HK-2 (cell line): ENCODE results near the gene PLA2G4A.
A peak's percentile ranks its signal among the peaks of the same experiment; 100 is the strongest.

Experiments used
- DNase-seq: peaks from one replicate; pipeline ENCODE4 v3.0.0-alpha.2; 2018; ENCODE audit not compliant: unreplicated experiment

PLA2G4A gene

DNA sequence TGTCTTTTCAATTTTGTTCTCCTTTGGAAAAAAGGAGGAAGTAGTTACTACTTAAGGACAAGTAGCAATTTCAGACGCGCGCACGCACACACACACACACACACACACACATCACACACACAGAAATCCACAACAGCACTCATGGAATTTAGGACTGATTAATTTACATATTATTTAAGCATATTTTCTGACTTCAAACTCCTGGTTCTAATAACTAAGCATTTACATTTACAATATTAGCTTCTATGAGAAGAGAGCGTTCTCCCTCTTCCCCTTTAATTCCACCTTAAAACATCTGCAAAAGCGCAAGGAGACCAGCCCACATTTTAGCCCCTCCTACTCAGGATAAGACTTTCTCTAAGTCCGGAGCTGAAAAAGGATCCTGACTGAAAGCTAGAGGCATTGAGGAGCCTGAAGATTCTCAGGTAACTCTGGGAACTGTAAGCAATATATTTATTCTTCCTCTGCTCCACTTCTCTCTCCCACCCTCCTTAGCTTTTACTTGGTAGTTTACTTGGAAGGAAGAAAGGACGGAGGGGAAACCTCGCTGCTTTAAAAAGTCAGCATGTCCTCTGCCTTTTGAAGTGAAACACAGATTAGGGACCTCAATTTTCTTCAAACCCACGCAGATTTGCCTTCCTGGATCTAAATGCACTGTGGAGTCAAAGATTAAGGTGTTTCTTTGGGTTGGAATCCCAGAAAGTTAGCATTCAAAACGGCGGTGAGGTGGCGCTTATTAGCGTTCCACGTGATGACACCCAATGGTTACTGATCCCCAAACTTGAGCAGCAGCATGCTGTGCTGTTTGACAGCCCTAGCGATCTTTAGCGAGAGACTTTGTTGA lies at the start of gene PLA2G4A:
Gene PLA2G4A, plus strand, starts transcription at position 339 of the 844 bp plus-strand sequence. CDS start 25,406 bp downstream, outside the sequence.
- DNase-seq: peak; percentile 12

- DNase-seq: no peak
Measured at GRCh38 chr1:186780076-186780475, 48.7 kb upstream of the PLA2G4A start.

DNA sequence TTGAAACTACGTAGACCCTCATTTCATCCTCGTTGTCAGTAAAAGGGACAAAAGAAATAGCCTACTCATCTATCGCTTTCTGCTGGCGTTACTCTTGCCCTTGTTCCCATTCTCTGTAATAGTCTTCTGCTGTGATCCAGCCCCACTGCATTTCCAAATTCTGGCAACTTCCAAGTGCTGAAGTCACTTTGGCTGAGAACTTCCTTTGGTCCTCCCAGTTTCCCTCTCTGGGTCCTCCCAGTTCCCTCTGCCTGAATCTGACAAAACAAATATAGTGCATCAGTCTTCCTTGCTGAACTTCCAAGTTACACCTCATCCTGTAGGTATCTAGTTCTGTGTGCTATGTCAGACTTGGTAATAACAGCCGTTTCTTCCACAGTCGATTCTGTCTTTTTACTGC lies 47.0 kb upstream of the PLA2G4A start:
- no peak for DNase-seq

- DNase-seq: no peak
Measured at GRCh38 chr1:186782791-186783190, 46.0 kb upstream of the PLA2G4A start.

DNA sequence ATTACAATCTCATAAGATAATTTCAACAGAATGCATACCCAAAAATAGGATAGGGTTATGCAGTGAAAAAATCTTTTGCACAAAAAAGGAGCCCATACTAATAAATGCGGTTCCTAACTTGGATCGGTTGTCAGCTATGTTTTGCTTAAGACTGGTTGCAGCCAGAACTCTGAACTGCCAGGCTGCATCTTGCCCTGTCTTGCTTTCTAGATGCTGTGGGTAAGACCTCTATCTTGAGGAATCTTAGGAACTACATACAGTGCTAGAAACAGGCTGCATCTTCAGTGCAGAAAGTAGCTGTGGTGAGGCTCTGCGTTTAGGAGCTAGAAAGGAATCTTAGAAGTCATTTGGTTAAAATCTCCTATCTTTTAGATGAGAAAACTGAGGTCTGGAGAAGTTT lies 45.6 kb upstream of the PLA2G4A start:
- DNase-seq: no peak

DNA sequence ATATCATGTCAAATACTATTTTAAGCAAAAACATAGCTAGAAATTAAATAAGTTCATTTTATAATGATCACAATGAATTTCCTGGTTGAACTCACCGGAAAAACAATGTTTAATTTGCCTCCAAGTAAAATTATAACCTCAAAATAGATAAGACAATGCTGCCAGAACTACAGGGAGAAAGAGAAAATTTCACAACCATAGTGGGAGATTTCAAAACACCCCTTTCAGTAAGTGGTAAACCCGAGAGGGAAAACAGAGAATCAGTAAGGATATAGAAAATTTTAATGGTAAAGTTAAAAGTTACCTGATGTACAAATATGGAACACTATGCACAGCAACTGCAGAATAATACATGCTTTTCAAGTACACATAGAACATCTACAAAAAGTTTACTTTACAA lies 43.2 kb upstream of the PLA2G4A start:
- no peak for DNase-seq

DNA sequence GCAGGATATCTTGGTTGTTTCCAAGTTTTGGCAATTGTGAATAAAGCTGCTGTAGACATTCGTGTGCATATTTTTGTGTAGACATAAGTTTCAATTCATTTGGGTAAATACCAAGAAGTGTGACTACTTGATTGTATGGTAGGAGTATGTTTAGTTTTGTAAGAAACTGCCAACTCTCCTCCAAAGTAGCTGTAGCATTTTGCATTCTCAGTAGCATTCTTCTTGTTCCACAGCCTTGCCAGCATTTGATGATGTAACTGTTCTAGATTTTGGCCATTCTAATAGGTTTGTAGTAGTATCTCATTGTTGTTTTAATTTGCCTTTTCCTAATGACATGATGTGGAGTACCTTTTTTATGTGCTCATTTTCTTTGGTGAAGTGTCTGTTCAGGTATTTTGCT lies 38.6 kb upstream of the PLA2G4A start:
- no peak for DNase-seq

DNA sequence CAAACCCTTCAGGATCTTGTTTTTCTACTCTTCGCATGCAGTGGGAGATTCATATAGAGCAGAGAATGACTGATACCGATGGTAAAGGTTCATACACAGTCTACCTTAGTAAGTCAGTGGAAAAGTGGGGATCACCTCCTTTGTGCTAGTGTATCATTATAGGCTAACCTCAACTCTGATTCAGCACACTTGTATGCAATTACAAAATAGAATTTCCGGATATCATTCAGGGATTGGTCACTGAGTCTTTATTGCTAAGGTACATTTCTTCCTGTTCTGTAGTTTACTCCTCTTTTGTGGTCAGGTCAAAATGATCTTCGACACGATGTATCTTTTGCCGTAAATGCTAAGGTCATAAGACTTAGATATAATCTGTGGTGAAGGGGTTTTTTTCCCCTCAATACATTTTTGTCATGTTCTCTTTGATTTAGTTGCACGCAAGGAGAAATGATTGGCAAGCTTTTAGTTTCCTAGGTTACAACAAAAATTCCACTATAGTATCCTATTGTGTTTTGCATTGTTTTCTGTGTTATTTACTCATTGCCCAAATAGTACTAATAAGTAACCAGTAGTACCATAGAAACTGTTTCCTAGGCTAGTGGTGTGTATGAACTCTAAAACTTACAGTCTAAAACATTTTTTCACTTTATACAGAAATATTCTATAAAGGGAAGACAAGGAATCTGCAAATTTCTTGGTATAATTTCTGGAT lies 35.7 kb upstream of the PLA2G4A start:
- no peak for DNase-seq

GRCh38 chr1:186793582-186793927 lies 35.2 kb upstream of the PLA2G4A start:
- no peak for DNase-seq

DNA sequence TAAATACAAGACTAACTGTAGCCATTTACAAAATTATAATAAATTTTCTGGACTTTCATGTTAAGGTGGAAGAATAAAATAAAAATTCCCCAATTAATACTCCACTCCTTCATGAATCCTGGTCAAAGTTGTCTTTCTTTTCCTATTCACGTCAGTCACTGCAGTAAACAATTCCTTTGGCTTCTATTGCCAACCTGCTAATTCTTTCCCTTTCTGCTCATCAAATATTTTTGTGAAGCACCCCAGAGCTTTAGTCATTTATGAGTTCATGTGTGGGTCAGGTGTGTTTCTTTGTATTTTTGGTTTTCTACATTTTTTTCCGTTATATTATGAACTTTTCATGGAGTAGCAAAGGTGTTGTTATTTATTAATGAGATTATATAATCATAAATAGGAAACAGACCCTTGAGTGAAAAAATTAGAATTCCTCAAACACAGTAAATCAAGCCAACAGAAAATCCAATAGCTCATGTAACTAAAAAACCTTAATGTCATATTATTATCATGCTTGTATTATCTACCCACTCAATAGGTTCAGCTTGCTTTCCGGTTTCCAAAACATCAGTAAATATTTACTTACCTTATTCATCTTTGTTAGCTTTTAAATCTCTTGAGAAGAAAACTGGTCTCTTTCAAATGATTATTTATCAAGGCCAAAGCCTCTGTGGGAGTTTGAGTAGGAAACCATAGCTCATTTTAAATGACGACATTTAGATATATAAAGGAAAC lies 29.6 kb upstream of the PLA2G4A start:
- DNase-seq: no peak

- no peak for DNase-seq
Measured at GRCh38 chr1:186799689-186800054, 29.1 kb upstream of the PLA2G4A start.

DNA sequence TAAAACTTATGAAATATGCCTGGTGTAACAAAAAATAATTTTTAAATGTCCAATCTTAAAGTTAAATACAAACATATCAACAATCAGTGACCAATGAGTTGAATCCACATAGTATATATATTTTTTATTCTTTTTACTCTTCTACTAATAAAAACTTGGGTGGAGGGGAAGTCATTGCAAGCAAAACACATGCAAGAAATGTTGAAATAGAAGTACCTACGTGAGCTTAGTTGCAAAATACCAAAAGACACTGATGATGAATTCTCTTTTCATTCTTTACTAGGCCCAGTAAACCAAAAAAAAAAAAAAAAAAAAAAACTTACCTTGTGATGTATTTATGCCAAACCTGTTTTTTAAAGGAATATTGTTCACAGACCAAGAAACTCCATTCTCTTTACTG lies 26.4 kb upstream of the PLA2G4A start:
- DNase-seq: no peak

DNA sequence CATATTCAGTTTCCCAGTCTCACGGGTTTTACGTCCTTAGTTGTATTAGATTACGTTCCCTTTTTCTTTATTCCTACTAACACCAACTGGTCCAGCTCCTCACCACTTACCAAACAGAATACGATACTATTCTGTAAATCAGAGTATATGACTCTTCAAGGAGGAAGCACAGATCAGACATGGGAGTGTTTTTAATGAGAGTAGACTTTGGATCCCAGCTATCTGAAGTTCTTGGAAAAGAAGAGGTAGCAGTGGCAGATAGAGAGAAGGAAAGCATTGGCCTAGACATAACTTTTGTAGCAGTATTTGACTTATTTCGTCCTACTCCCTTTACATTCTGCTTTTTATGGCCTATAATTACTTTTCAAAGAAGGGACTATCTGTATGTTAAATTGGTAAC lies 24.1 kb upstream of the PLA2G4A start:
- no peak for DNase-seq

DNA sequence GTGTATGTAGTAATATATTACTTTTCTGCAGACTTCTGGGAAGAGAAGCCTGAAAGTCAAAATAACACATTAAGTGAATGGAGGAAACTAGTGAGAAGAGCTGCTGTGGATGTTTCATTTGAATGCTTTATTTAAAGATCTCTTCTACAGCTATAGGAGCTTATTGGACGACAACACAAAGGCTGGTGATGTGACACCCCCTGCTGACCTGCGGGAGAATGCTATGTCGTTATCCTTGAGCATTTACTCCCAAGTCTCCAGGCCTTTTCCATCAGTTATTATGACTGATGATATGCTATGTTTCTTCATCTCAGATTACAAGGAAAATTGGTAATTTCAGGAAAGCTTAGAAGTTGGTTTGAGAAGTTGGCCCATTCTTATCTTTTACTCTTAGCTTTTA lies 22.3 kb upstream of the PLA2G4A start:
- DNase-seq: no peak

DNA sequence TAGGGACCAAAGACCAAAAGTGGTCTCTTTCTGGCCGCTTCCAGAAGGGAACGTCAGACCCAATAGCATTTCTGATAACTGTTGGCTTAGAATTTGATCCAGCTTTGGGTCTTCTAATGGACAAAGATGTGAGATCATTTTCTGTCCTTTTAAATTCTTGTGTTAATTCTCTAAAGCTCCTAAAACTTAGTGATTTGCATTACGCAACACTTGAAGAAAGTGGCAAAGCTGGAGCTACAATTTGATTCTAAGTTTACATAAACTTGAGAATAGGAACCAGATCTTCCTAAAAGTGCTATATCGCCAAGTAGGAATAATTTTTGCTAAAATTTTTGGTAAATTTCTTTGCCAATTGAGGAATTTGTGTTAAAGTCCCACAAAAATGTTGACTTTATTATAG lies 21.6 kb upstream of the PLA2G4A start:
- no peak for DNase-seq

DNA sequence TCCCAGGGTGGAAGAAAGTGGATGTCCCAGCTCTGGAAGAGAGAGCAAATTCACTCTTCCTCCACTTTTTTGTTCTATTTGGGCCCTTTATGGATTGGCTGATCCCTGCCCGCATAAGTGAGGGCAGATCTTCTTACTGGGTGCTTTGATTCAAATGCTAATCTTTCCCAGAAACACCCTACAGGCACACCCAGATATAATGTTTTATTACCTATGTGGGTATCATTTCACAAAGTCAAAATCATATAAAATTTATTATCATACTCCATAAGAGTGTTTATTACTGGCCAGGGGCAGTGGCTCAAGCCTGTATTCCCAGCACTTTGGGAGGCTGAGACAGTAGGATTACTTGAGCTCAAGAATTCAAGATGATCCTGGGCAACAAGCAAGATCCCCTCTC lies 16.9 kb upstream of the PLA2G4A start:
- DNase-seq: no peak

DNA sequence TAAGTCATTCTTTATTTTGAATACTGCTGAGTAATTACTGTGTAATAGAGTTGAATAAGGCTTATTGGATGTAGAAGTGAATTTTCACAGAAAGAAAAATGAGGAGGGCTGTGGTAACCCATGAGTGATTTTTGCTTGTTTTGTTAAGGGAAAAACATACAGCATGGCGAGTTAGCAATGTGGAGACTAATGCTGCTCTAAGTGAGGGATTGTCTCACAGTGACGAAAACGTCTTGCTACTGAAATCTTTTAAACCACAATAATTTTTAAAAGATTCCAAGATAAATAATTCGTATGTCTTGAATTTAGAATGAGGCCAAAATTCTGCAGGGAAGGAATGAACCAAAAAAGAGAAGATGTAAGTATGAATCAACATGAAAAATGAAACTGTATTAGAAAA lies 16.2 kb upstream of the PLA2G4A start:
- DNase-seq: no peak

DNA sequence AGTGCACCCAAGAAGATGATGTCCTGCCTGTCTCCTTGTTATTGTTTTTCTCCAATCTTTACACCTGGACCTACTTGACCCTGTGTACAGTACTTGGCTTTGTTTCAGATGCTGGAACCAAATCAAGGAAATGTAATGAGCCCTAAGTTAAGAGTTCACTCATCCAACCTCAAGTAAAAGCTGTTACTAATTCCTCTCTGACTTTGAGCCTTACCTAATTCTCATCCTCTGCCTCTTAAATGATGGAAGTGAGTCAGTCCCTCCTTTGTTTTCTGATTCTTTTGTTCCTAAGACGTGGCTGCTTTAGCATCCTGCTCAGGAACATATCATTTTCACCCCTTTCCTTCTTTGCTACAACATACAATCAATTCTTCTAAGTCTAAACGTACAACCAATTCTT lies 15.3 kb upstream of the PLA2G4A start:
- DNase-seq: no peak

- DNase-seq: no peak
Measured at GRCh38 chr1:186819126-186819525, 9.6 kb upstream of the PLA2G4A start.

GRCh38 chr1:186819563-186819962 lies 9.2 kb upstream of the PLA2G4A start:
- DNase-seq: no peak

GRCh38 chr1:186829686-186830587 lies 1.2 kb downstream of the PLA2G4A start:
- DNase-seq: no peak

- no peak for DNase-seq
Measured at GRCh38 chr1:186831168-186831567, 2.4 kb downstream of the PLA2G4A start.
